SK-N-MC (cell line): ENCODE measurements around the gene BMP6.
"Not testable (repeated sequence)": the region's sequence is repeated elsewhere in the genome, so short reads cannot be mapped to it uniquely, and the experiment has no call there.

Experiments
- DNase-seq: peaks from one replicate; pipeline ENCODE4 v3.0.0-alpha.2; 2011; ENCODE audit warnings: low read depth, low spot score
- H3K27ac ChIP-seq: fragments of 200-600 bp; sonication (generic); 2 replicates; pipeline ENCODE4 v1.5.1; 2016; ENCODE audit warnings: mixed run types
- H3K36me3 ChIP-seq: fragments of 200-600 bp; sonication (generic); 2 replicates; pipeline ENCODE4 v1.6.1; 2017; ENCODE audit warnings: antibody characterized with exemption, low read length, mixed read lengths; ENCODE audit not compliant: insufficient read depth
- H3K4me3 ChIP-seq: fragments of 200-600 bp; sonication (generic); 2 replicates; pipeline ENCODE4 v1.5.1; 2016
- H3K9ac ChIP-seq: fragments of 200-600 bp; sonication (generic); 2 replicates; pipeline ENCODE4 v1.8.0; 2017; ENCODE audit warnings: mixed run types, mixed read lengths; ENCODE audit not compliant: insufficient read length
- H3K9me3 ChIP-seq: fragments of 200-600 bp; sonication (generic); 2 replicates; pipeline ENCODE4 v1.6.1; 2017; ENCODE audit warnings: low read depth, mild to moderate bottlenecking, antibody characterized with exemption, low read length, moderate library complexity, mixed read lengths
- EZH2 ChIP-seq: fragments of 200-600 bp; sonication (generic); IDR thresholded peaks from one replicate; pipeline ENCODE4 v1.6.1; 2017; ENCODE audit warnings: antibody characterized with exemption
- FOXP2 ChIP-seq: optimal IDR thresholded peaks from 2 replicates; pipeline ENCODE3; 2011; ENCODE audit warnings: mild to moderate bottlenecking, moderate library complexity; ENCODE audit not compliant: insufficient read depth; ENCODE audit errors: extremely low read length, control extremely low read depth
- POLR2AphosphoS5 ChIP-seq: IDR thresholded peaks from 2 replicates; pipeline ENCODE4 v1.6.1; 2012; ENCODE audit warnings: mild to moderate bottlenecking, low read depth, low read length, borderline replicate concordance

Gene BMP6

GRCh38 chr6:7813704-7814103 lies 87.8 kb downstream of the BMP6 start:
- Histone ChIP-seq H3K9ac (no peak overlapping the region), H3K36me3 (no peaks in the 10 kb centered on the region), H3K4me3 (no peak overlapping the region), H3K9me3 (no peaks in the 10 kb centered on the region), H3K27ac (no peak overlapping the region)
- no peak for DNase-seq
- TF ChIP-seq EZH2 (no peak), POLR2AphosphoS5 (no peak), FOXP2 (no peak)

- H3K9me3 ChIP-seq = no peaks in the 10 kb centered on the region
- no peak overlapping the region for H3K4me3 ChIP-seq
- no peak overlapping the region for H3K27ac ChIP-seq
- no peak for DNase-seq
- TF ChIP-seq EZH2 (no peak), POLR2AphosphoS5 (no peak), FOXP2 (no peak)
- H3K36me3 ChIP-seq = no peaks in the 10 kb centered on the region
- H3K9ac ChIP-seq = no peak overlapping the region
Observed at GRCh38 chr6:7815716-7816115, 89.8 kb downstream of the BMP6 start.

- DNase-seq, H3K27ac ChIP-seq, H3K9me3 ChIP-seq, H3K36me3 ChIP-seq, H3K4me3 ChIP-seq, H3K9ac ChIP-seq: not testable (repeated sequence)
Observed at GRCh38 chr6:7817184-7817583, 91.3 kb downstream of the BMP6 start.

GRCh38 chr6:7818257-7819214 lies 92.6 kb downstream of the BMP6 start:
- H3K9ac ChIP-seq = no peak overlapping the region
- H3K9me3 ChIP-seq = no peaks in the 10 kb centered on the region
- H3K4me3 ChIP-seq = no peak overlapping the region
- 0 out of 2 replicates have a peak overlapping the region, but pooled peaks have one; percentile 1 for H3K27ac ChIP-seq
- no peaks in the 10 kb centered on the region for H3K36me3 ChIP-seq
- DNase-seq = no peak
- TF ChIP-seq POLR2AphosphoS5 (no peak), FOXP2 (no peak), EZH2 (no peak)

- Histone ChIP-seq H3K4me3 (no peak overlapping the region), H3K9ac (no peak overlapping the region), H3K9me3 (no peaks in the 10 kb centered on the region), H3K36me3 (no peaks in the 10 kb centered on the region), H3K27ac (no peak overlapping the region)
- DNase-seq = no peak
- TF ChIP-seq POLR2AphosphoS5 (no peak), EZH2 (no peak), FOXP2 (no peak)
Observed at GRCh38 chr6:7819431-7820015, 93.6 kb downstream of the BMP6 start.

GRCh38 chr6:7820288-7820835 lies 94.5 kb downstream of the BMP6 start:
- no peaks in the 10 kb centered on the region for H3K36me3 ChIP-seq
- no peak overlapping the region for H3K4me3 ChIP-seq
- no peak for TF ChIP-seq POLR2AphosphoS5
- DNase-seq = no peak
- no peak overlapping the region for H3K9ac ChIP-seq
- no peak overlapping the region for H3K27ac ChIP-seq
- H3K9me3 ChIP-seq = no peaks in the 10 kb centered on the region

- TF ChIP-seq EZH2 (no peak), POLR2AphosphoS5 (no peak), FOXP2 (no peak)
- H3K9ac ChIP-seq = no peak overlapping the region
- DNase-seq = no peak
- H3K36me3 ChIP-seq = no peaks in the 10 kb centered on the region
- no peak overlapping the region for H3K4me3 ChIP-seq
- H3K27ac ChIP-seq = no peak overlapping the region
- H3K9me3 ChIP-seq = no peaks in the 10 kb centered on the region
Observed at GRCh38 chr6:7821426-7821825, 95.5 kb downstream of the BMP6 start.

GRCh38 chr6:7823552-7823951 lies 97.7 kb downstream of the BMP6 start:
- DNase-seq = no peak
- Histone ChIP-seq H3K27ac (no peak overlapping the region), H3K9ac (no peak overlapping the region), H3K36me3 (no peaks in the 10 kb centered on the region), H3K4me3 (no peak overlapping the region), H3K9me3 (no peaks in the 10 kb centered on the region)
- TF ChIP-seq FOXP2 = no peak
- TF ChIP-seq POLR2AphosphoS5 = no peak
- TF ChIP-seq EZH2 = no peak
